ENCODE data around the gene MBP.

The MBP gene

GRCh38 chr18:77061281-77061945 lies 71.2 kb downstream of the MBP start:
- DNase-seq, result no peak

GRCh38 chr18:77060151-77060550 lies 72.4 kb downstream of the MBP start:
- DNase-seq, result no peak

DNA sequence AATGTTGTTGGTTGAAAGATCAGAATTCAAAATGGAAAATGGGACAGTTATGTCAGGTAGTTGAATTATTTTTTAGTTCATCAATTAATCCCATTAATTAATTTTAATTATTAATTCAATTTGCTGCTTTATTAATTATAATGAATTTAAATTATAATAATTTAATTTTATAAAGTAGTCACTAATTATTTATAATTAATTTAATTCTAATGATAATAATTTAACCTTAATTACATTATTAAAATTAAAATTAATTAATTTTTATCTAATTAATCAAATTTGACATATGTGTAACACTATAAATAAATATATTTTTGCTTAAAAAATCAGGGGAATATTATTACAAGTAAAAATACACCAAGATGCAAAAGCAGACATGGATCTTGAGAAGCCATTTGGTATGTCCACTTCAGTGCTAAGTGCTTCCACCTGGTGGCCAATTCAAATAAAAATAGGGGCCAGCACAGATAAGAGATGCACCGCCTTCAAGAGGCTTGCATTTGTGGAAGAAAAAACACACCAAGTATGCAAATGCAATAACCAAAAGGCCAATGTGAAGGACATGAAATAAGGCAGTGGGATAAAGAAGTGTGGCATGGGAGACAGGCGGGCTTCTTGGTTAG lies 73.2 kb downstream of the MBP start:
- DNase-seq, result peak; percentile 94

- DNase-seq, result no peak
Observed at GRCh38 chr18:77058290-77058835, 74.2 kb downstream of the MBP start.

- peak; percentile 31 for DNase-seq
Observed at GRCh38 chr18:77057006-77057395, 75.6 kb downstream of the MBP start.

- peak; percentile 36 for DNase-seq
Observed at GRCh38 chr18:77056344-77057005, 76.1 kb downstream of the MBP start.

- DNase-seq, result no peak
Observed at GRCh38 chr18:77055429-77056300, 76.9 kb downstream of the MBP start.

GRCh38 chr18:77054606-77055428 lies 77.8 kb downstream of the MBP start:
- peak; percentile 87 for DNase-seq

DNA sequence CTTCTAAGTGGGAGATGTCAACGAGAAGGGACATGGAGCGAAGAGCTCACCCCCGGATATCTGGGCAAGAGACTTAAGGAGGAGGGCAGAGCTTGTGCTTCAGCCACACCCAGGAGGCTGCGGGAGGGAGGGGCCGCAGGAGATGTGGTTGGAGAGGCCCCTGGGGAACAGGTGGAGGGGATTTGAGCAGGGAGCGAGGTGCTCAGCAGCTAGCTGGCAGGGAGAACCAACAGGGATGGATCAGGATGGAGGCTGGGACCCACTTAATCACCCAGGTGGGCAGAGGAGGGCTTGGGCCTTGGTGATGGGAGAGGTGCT lies 78.3 kb downstream of the MBP start:
- no peak for DNase-seq

DNA sequence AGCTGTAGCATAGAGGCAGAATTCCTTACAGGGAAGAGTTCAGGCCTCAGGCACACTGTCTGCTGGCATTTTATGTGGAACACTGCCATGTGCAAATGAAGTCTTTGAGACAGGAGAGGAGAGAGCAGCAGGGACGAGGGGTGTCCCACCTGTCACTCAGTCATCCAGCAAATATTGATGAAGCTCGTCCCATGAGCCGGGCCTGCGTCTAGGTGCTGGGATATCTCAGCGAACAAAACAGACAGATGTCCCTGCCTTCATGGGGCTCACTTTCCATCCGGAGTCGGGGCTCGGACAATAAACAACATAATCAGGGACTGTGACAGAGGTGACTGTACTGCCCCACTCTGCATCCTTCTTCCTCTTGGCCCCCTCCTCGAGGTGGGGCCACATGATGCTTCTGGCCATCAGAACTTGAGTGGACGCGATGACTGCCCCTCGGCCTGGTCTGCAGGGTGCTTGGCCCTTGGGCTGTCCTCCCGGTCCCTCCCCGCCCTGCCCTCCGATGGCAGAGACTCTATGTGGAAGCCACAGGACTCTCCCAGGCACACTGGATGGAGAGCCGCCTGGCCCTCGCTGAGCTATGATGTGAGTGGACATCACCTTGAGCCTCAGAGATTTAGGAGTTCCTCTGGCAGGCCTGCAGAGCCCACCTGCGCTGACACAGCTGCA lies 78.8 kb downstream of the MBP start:
- no peak for DNase-seq

- DNase-seq, result peak; percentile 52
Observed at GRCh38 chr18:77052983-77053309, 79.6 kb downstream of the MBP start.

DNA sequence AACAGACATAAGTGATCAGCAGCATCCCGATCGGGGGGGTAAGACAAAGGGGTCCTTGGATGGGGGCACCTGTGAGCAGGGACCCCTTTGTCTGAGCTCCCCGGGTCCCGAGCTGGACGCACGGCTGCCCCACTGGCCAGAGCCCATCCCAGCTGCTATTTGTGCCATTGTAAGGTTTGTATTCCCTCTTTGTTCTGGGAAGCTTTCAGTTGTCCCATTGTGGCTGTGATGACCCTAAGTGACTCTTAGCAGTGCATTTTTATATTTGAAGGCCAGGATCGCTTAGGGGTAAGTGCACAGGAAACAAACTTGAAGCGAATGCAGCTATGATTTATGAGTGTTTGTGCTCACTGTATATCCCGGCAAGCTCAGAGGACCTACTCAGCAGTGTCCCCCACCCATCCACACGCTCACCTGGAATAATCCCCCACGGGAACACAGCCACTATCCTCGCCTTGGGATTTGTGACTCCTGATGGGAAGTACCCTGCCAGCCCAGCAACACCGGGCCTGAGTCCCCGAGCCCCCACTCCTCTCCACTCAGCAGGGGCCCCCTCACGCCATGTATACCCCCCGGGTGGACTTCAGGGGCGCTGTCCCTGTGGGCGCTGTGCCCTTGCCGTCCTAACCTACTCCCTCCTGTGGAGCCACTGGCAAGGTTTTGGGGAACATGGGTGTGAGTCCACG lies 80.1 kb downstream of the MBP start:
- no peak for DNase-seq

- no peak for DNase-seq
Observed at GRCh38 chr18:77051581-77052296, 80.8 kb downstream of the MBP start.

- no peak for DNase-seq
Observed at GRCh38 chr18:77049938-77050337, 82.6 kb downstream of the MBP start.

GRCh38 chr18:77047803-77048419 lies 84.7 kb downstream of the MBP start:
- no peak for DNase-seq

DNA sequence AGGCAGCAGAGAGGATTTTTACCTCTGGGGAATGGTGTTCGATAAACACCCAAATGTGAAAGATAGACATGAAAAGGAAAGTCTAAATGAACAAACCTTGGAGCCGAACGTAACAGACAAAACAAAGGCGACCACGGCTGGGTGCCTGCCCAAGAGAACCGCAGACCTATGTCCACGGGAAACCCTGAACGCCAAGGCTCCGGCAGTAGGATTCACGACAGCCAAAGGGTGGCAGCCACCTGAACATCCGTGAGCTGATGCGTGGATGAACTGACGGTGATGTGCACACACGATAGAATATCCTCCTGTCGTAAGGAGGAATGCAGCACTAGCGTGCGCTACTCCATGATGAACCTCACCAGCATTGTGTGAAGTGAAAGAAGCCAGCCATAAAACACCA lies 85.6 kb downstream of the MBP start:
- no peak for DNase-seq

DNA sequence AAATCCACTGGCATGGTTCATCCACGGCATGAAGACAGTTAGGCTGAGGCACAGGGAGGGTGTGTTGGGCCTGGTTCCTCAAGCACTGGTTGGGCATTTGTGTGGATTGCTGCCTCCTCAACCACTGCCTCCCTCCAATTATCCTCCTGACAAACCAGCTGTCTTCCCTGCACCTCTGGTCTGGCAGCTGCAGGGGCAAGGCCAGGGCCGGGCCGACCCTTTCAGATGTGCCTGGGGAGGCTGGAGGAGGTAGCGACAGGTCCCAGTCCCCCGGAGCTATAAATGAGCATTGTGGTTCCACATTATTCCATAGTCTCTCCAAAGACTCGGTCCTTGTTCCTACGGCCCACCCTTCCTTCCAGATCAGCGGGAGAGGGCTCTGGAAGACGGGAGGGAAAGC lies 86.2 kb downstream of the MBP start:
- DNase-seq, result no peak

DNA sequence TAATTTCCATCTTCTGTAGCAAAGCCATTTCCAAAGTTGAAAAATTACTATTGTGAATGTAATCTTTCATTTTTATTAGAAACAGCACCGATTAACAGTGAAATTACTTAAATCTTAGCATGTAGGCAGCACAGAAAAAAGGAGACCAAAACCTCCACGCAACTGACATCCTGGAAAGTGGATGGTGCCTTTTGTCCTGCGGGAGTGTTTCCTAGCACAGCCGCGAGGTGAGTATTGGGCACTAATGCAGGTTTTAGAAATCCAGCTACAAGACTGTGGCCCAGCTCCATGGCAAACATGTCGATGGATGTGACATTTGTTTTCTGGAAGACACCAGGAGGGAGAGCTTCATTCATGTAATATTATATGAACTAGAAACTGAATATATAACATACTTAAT lies 86.9 kb downstream of the MBP start:
- no peak for DNase-seq

GRCh38 chr18:77044866-77045664 lies 87.5 kb downstream of the MBP start:
- no peak for DNase-seq

All from hematopoietic multipotent progenitor cell treated with erythropoietin and hydrocortisone succinate and interleukin-3 and kit ligand, for 8 days (in vitro differentiated cells).